SU-DHL-6 (cell line): Measurements from ENCODE around the gene ST7L.

Source experiments
- H2AFZ ChIP-seq: fragments of 200-600 bp; sonication (generic); 2 replicates; pipeline ENCODE4 v1.6.1; 2014; ENCODE audit warnings: low read depth, mild to moderate bottlenecking, moderate library complexity, mixed read lengths, antibody characterized with exemption, low read length; ENCODE audit not compliant: severe bottlenecking
- H3F3A ChIP-seq: fragments of 200-600 bp; shearing (Covaris generic); 2 replicates; pipeline ENCODE4 v1.6.0; 2016; ENCODE audit warnings: antibody characterized with exemption, mild to moderate bottlenecking; ENCODE audit not compliant: insufficient read depth
- H3K27ac ChIP-seq: fragments of 200-600 bp; sonication (generic); 2 replicates; pipeline ENCODE4 v1.5.1; 2016; ENCODE audit warnings: low read depth, mild to moderate bottlenecking, low read length, moderate library complexity, mixed read lengths
- H3K27me3 ChIP-seq: fragments of 200-600 bp; sonication (generic), shearing (Covaris generic); 2 replicates; pipeline ENCODE4 v1.6.0; 2014; ENCODE audit warnings: mild to moderate bottlenecking, low read length
- H3K36me3 ChIP-seq: fragments of 200-600 bp; sonication (generic); 2 replicates; pipeline ENCODE4 v1.6.1; 2014; ENCODE audit warnings: mild to moderate bottlenecking, low read length, mixed read lengths
- H3K4me2 ChIP-seq: fragments of 300-600, 200-600 bp; shearing (Covaris generic), sonication (generic); 2 replicates; pipeline ENCODE4 v1.6.0; 2014; ENCODE audit warnings: low read length, low read depth, mild to moderate bottlenecking; ENCODE audit not compliant: poor library complexity, severe bottlenecking
- H3K4me3 ChIP-seq: fragments of 200-600 bp; sonication (generic); 2 replicates; pipeline ENCODE4 v1.5.1; 2014; ENCODE audit warnings: antibody characterized with exemption, low read length, mild to moderate bottlenecking, mixed read lengths; ENCODE audit not compliant: insufficient read depth, poor library complexity, severe bottlenecking
- H3K79me2 ChIP-seq: fragments of 200-600 bp; sonication (generic); 2 replicates; pipeline ENCODE4 v1.6.1; 2014; ENCODE audit warnings: mild to moderate bottlenecking, low read length, moderate library complexity; ENCODE audit not compliant: insufficient read depth
- H3K9ac ChIP-seq: fragments of 200-600 bp; sonication (generic); 2 replicates; pipeline ENCODE4 v1.7.0; 2014; ENCODE audit warnings: mild to moderate bottlenecking, low read length
- H3K9me2 ChIP-seq: fragments of 200-600 bp; sonication (generic); replicated peaks from 2 replicates; pipeline ENCODE4 v1.6.1; 2014; ENCODE audit warnings: low read length; ENCODE audit not compliant: insufficient read depth
- H3K9me3 ChIP-seq: fragments of 200-600 bp; sonication (generic); 2 replicates; pipeline ENCODE4 v1.6.1; 2014; ENCODE audit warnings: low read length, mixed read lengths; ENCODE audit not compliant: insufficient read depth
- H4K20me1 ChIP-seq: fragments of 200-600 bp; sonication (generic); 2 replicates; pipeline ENCODE4 v1.6.1; 2014; ENCODE audit warnings: low read depth, mild to moderate bottlenecking, antibody characterized with exemption, low read length, moderate library complexity, mixed read lengths
- EZH2phosphoT487 ChIP-seq: fragments of 200-600 bp; sonication (generic), shearing (Covaris generic); conservative IDR thresholded peaks from 2 replicates; pipeline ENCODE4 v1.6.1; 2018; ENCODE audit warnings: mild to moderate bottlenecking, antibody characterized with exemption, low read length, moderate library complexity, mixed read lengths
- TF ChIP-seq, protein P1 (sequence below): fragments of 200-600 bp; sonication (generic); IDR thresholded peaks from one replicate; pipeline ENCODE4 v1.5.1; 2017; ENCODE audit warnings: antibody characterized with exemption, mild to moderate bottlenecking, low read length, moderate library complexity; ENCODE audit not compliant: insufficient read depth, poor library complexity, severe bottlenecking

Gene ST7L

DNA sequence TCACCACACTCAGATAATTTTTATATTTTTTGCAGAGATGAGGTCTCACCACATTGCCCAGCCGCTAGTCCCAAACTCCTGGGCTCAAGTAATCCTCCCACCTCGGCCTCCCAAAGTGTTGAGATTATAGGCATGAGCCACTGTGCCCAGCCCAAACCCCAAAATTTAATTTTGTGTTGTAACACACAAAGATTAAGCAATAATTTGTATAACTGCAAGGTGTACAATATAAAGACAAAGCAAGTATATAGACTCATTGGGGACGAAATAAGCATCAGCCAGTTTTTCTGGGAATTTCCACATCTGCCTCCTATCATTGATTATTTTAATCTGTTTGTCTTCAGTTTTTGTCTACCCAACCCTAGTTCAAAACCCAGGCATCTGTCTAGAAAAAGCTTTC is 42.7 kb downstream of the ST7L start:
- Histone ChIP-seq H3K9me3 (no peaks in the 10 kb centered on the region), H3F3A (no peaks in the 10 kb centered on the region), H3K27ac (no peak overlapping the region), H3K36me3 (no peaks in the 10 kb centered on the region), H3K4me3 (no peak overlapping the region), H3K9me2 (no peaks in the 10 kb centered on the region), H3K9ac (no peak overlapping the region), H3K27me3 (no peaks in the 10 kb centered on the region), H3K79me2 (no peaks in the 10 kb centered on the region), H3K4me2 (no peak overlapping the region), H2AFZ (no peak overlapping the region), H4K20me1 (no peaks in the 10 kb centered on the region)
- no peak for TF ChIP-seq EZH2phosphoT487
- TF ChIP-seq, protein P1, sequence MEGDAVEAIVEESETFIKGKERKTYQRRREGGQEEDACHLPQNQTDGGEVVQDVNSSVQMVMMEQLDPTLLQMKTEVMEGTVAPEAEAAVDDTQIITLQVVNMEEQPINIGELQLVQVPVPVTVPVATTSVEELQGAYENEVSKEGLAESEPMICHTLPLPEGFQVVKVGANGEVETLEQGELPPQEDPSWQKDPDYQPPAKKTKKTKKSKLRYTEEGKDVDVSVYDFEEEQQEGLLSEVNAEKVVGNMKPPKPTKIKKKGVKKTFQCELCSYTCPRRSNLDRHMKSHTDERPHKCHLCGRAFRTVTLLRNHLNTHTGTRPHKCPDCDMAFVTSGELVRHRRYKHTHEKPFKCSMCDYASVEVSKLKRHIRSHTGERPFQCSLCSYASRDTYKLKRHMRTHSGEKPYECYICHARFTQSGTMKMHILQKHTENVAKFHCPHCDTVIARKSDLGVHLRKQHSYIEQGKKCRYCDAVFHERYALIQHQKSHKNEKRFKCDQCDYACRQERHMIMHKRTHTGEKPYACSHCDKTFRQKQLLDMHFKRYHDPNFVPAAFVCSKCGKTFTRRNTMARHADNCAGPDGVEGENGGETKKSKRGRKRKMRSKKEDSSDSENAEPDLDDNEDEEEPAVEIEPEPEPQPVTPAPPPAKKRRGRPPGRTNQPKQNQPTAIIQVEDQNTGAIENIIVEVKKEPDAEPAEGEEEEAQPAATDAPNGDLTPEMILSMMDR: no peak

DNA sequence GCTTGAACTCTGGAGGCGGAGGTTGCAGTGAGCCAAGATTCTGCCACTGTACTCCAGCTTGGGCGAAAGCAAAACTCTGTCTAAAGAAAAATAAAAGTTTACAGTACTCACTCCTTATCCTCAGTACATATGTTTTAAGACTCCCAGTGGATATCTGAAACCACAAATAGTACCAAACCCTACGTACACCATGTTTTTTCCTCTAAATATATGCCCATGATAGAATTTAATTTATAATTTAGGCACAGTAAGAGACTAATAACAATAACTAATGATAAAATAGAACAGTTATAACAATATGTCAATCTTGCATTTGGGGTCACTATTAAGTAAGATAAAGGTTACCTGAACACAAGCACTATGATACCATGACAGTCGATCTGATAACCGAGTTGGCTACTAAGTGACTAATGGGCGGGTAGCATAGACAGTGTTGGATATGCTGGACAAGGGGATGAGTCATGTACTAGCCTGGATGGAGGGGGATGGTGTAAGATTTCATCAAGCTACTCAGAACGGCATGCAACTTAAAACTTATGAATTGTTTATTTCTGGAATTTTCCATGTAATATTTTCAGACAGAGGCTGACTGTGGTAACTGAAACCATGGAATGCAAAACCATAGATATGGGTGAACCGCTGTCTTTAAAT is 43.7 kb downstream of the ST7L start:
- no peaks in the 10 kb centered on the region for H3K27me3 ChIP-seq
- no peak overlapping the region for H3K27ac ChIP-seq

DNA sequence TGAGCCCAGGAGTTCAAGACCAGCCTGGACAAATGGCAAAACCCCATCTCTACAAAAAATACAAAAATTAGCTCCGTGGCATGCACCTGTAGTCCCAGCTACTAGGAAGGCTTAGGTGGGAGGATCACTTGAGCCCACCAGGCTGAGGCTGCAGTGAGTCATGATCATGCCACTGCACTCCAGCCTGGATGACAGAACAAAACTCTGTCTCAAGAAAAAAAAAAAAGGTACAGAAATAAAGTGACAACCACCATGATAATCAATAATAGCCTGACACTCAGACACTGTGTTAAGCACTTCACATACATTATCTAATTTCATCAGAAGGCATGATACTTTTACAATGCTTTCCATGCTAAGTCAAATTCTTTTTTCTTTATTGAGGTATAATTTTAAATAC is 53.1 kb downstream of the ST7L start:
- Histone ChIP-seq H3K9ac (no peak overlapping the region), H3K27me3 (no peaks in the 10 kb centered on the region), H2AFZ (no peak overlapping the region), H3K36me3 (no peaks in the 10 kb centered on the region), H3K9me2 (no peaks in the 10 kb centered on the region), H3K4me2 (no peak overlapping the region), H3K9me3 (no peaks in the 10 kb centered on the region), H4K20me1 (no peaks in the 10 kb centered on the region), H3F3A (no peaks in the 10 kb centered on the region), H3K4me3 (no peak overlapping the region), H3K27ac (no peak overlapping the region), H3K79me2 (no peaks in the 10 kb centered on the region)
- TF ChIP-seq, protein P1: no peak

More for the DNA sequence above, 43.7 kb downstream of the ST7L start:
- Histone ChIP-seq H2AFZ (no peak overlapping the region), H3K9me2 (no peaks in the 10 kb centered on the region), H3F3A (no peaks in the 10 kb centered on the region), H3K4me3 (no peak overlapping the region), H3K9me3 (no peaks in the 10 kb centered on the region), H3K79me2 (no peaks in the 10 kb centered on the region), H3K4me2 (no peak overlapping the region), H3K9ac (no peak overlapping the region), H4K20me1 (no peaks in the 10 kb centered on the region), H3K36me3 (no peaks in the 10 kb centered on the region)
- TF ChIP-seq, protein P1: no peak
- TF ChIP-seq EZH2phosphoT487: no peak
